Stimulated activated CD8-positive, alpha-beta memory T cell treated with anti-CD3 and anti-CD28 coated beads, Interleukin-15, amount 100 ng/mL, for 48 hours (primary cell): ENCODE data around the gene MYO1H.

Source experiments
- DNase-seq, 2 donors: peaks; one replicate each; pipeline ENCODE4 v3.0.0-alpha.2; 2020; ENCODE audit warnings: low read depth in 2 of 2

MYO1H gene

GRCh38 chr12:109492371-109492770, 144.7 kb downstream of the MYO1H start:
- no peak for DNase-seq

GRCh38 chr12:109493090-109493489, 145.4 kb downstream of the MYO1H start:
- DNase-seq = no peak

GRCh38 chr12:109493938-109494337, 146.2 kb downstream of the MYO1H start:
- no peak for DNase-seq

GRCh38 chr12:109494348-109494881, 146.7 kb downstream of the MYO1H start:
- no peak for DNase-seq

GRCh38 chr12:109495012-109495411, 147.3 kb downstream of the MYO1H start:
- DNase-seq = no peak

- no peak for DNase-seq
These were observed 148.6 kb downstream of the MYO1H start for GRCh38 chr12:109496306-109496705.

- DNase-seq = no peak
These were observed 150.0 kb downstream of the MYO1H start for GRCh38 chr12:109497675-109498074.
